ENCODE measurements around the gene HEPN1.

Gene HEPN1

DNA sequence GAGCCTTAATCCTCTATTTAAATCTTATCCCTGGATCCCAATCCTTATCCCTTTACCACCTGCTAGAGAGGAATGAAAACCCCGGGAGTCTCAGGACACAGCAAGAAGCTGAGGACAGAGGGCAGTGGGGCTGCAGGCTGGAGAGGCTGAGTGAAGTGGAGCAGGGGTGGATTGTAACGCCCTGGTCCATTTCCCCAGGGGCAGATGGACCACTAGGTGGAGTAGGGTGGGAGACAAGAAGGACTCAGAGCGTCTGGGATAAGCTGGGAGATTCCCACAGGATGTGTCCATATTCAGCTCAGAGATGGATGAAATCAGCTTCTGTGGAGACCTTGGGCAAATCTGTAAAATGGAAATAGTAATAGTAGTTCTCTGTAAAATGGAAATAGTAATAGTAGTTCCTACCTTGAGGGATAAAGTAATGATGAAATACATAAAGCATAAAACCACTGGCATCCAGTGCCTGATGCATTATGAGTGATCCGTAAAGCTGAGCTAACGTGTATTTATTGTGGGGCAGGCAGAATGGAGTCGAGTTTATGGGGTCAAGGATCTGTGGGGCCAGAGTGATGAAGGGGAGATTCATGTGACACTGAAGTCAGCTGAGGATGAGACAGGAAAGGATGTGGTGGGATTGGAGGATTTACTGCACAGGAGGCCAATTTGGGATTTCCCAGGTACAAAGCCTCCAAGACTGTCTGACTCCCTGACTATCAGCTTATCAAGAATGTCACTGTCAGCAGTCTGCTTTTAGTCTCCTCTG, 19.5 kb upstream of the HEPN1 start:
- no peak for DNase-seq (ENCODE audit: low read depth in 1 of 2, low spot score in 1 of 2)

DNA sequence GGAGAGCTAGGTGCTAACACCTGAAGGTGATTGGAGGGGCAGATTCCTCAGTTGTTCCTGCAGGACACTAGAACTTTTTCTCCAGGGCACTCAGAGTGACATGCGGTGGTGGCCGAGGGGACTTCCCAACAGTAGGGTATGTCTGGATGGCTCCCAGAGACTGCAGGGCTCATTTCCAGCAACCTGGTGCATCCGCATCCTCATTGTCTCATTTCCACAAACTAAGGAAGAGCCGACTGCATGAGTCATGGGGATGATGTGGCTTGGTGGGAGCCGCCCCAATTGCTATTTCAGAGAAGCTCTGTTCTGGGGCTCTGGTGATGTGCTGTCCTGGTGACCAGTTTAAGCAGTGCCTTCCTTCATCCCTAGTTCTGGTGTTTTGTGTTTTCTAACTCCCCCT, 18.6 kb upstream of the HEPN1 start:
- no peak for DNase-seq (ENCODE audit: low read depth in 1 of 2, low spot score in 1 of 2)

GRCh38 chr11:124902616-124903015, 16.4 kb upstream of the HEPN1 start:
- DNase-seq (ENCODE audit: low read depth in 1 of 2, low spot score in 1 of 2), result no peak

DNA sequence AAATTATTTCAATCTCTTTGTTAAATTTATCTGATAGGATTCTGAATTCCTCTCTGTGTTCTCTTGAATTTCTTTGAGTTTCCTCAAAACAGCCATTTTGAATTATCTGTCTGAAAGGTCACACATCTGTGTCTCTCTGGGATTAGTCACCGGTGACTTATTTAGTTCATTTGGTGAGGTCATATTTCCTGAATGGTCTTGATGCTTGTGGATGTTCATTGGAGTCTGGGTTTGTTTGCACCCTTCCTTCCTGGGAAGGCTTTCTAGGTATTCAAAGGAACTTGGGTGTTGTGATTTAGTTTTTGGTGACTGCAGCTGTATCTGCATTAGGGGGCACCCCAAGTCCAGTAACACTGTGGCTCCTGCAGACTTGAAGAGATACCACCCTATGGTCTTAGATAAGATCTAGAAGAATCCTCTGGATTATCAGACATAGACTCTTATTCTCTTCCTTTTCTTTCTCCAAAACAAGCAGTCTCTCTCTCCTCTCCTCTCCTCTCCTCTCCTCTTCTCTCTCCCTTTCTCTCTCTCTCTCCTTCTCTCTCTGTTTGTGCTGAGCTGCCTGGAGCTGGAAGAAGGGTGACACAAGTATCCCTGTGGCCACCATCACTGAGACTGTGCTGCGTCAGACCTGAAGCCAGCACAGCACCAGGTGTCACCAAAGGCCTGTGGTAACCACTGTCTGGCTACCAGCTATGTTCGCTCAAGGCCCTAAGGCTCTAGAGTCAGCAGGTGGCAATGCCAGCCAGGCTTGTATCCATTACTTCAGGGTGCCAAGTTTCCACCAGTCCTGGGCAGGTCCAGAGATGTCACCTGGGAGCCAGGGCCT, 3.3 kb upstream of the HEPN1 start:
- DNase-seq (ENCODE audit: low read depth in 1 of 2, low spot score in 1 of 2), result no peak

GRCh38 chr11:124916370-124916710, 2.7 kb upstream of the HEPN1 start:
- no peak for DNase-seq (ENCODE audit: low read depth in 1 of 2, low spot score in 1 of 2)

GRCh38 chr11:124917115-124917637, 1.9 kb upstream of the HEPN1 start:
- no peak for DNase-seq (ENCODE audit: low read depth in 1 of 2, low spot score in 1 of 2)

GRCh38 chr11:124919898-124920297, 848 bp downstream of the HEPN1 start:
- no peak for DNase-seq (ENCODE audit: low read depth in 1 of 2, low spot score in 1 of 2)

- no peak for DNase-seq (ENCODE audit: low read depth in 1 of 2, low spot score in 1 of 2)
These were observed 1.3 kb downstream of the HEPN1 start for GRCh38 chr11:124920356-124920755.

DNA sequence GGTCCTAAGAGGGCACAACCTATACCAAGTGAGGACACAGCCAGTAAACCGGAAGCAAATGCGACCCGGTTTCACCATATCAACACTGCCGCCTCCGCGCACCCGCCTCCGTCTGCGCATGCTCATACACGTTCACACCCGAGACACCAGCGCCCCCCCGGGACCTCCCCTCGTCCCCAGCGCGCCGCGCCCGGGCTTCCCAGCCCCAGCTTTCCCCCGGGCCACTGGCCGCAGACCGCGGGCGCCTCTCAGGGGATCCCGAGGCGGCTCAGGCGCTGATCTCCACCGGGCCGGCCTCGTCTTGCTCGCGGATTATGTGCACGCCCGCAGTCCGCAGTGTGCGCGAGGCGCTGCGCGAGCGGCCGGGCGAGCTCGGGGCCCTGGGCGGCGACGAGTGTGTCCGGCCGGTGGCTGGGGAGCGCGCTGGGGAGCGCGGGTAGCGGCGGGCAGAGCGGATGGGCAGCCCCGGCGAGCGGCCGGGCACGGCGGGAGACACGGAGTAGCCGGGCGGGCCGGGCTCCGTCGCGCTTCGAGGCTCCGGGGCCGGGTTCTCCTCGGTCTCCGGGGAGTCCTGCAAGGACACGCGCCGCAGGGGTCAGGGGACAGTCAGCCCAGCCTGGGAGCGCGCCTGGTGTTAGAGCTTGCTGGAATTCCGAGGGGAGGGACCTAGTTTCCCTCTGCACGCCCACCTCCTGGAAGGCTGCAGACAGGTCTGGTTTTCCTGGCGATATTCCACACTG, 2.0 kb downstream of the HEPN1 start:
- peak; percentile 51 to 69 for DNase-seq (ENCODE audit: low read depth in 1 of 2, low spot score in 1 of 2)

- no peak for DNase-seq (ENCODE audit: low read depth in 1 of 2, low spot score in 1 of 2)
These were observed 3.8 kb downstream of the HEPN1 start for GRCh38 chr11:124922831-124923230.

DNA sequence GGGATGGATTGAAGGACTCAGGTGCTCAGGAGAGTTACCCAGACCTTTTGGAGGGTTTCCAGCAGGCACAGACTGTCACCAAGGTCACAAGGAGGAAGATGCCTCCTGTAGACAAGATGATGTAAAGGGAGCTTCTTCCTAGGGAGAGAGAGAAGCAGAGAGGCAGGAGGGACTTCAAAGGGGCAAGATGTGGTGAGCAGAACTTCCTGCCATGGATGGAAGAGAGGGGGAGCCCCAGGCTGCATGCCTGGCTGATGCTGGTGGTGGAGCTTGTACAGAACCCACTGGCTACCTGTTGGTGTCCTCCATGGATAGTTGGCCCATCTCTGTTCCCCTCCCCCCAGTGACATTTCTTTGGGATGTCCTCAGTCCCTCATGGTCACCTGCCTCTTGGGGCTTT, 4.2 kb downstream of the HEPN1 start:
- no peak for DNase-seq (ENCODE audit: low read depth in 1 of 2, low spot score in 1 of 2)

- no peak for DNase-seq (ENCODE audit: low read depth in 1 of 2, low spot score in 1 of 2)
These were observed 10.1 kb downstream of the HEPN1 start for GRCh38 chr11:124928942-124929665.

GRCh38 chr11:124930799-124931198, 11.7 kb downstream of the HEPN1 start:
- no peak for DNase-seq (ENCODE audit: low read depth in 1 of 2, low spot score in 1 of 2)

GRCh38 chr11:124934862-124935547, 16.0 kb downstream of the HEPN1 start:
- DNase-seq (ENCODE audit: low read depth in 1 of 2, low spot score in 1 of 2), result no peak

DNA sequence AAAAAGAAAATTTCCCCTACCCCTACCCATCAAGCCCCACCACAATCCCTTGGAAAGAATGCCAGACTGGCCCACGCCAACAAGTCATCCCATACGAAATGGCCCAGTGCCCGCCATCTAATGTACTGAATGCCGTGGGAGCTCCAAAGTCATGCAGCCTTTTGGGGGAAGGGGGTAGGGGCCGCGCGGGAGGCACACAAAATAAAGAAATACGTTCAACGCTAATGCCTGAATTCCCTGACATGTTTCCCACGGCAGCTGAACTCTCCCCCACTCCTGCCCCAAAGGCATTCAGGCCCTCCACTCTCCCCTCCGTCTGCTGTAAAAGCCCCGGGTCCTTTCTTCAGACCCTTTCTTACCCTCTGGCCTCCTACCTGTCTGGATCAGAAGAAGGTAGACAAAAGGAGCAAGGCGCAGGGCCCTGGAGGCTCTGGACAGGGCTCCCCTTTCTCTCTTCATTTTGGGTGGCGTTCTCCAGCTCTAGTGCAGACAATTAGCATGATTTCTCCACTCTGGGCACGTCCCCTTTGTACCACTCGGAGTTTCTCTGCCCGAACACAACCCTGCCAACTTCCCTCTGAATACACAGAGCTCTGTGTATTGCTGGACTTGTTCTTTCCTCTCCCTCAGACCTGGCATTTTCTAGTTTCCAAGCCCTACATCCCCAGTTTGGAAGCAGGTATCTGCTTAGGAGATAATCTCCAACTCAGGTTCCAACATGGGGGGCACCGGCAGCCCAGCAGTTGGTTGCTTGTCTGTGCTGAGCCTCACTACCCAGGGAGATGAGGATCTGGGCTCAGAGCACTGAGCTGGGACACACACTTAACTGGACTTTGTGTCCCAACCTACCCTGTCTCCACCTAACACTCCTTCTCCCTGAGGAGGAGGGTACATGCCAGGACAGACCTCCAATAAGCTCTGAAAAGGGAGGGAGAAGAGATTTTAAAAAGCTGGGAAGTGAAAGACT, 16.8 kb downstream of the HEPN1 start, which contains the start of gene HEPACAM:
HEPACAM (minus strand) TSS at position 500 of the 967 bp plus-strand sequence; CDS start at position 459, 41 bp downstream.
- no peak for DNase-seq (ENCODE audit: low read depth in 1 of 2, low spot score in 1 of 2)

GRCh38 chr11:124937336-124937935, 18.4 kb downstream of the HEPN1 start:
- DNase-seq (ENCODE audit: low read depth in 1 of 2, low spot score in 1 of 2), result no peak

DNA sequence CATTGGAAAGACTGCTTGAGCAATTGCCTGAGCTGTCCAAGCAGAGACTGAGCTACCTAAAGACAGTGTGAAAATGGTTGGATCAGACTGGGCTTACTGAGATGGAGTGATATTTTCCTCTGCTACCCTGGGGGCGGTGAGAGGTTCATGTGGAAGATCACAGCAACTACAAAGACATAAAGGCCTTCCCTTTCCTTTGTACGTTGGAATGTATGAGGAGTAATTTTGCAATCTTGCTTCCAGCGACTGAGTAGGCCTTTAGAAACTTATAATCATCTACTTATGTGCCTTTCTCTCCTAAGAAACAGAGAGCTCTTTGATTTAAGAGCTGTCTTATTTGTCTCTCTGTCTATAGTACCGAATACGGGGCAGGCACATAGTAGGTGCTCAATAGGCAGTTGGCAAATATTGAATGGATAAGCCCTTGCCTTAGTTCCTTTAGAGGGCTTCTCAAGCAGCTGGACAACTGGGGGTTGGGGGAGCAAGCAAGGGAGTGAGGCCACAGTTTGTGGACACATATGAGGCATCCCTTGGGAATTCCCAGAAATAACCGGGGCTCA, 19.2 kb downstream of the HEPN1 start:
- DNase-seq (ENCODE audit: low read depth in 1 of 2, low spot score in 1 of 2), result no peak

DNA sequence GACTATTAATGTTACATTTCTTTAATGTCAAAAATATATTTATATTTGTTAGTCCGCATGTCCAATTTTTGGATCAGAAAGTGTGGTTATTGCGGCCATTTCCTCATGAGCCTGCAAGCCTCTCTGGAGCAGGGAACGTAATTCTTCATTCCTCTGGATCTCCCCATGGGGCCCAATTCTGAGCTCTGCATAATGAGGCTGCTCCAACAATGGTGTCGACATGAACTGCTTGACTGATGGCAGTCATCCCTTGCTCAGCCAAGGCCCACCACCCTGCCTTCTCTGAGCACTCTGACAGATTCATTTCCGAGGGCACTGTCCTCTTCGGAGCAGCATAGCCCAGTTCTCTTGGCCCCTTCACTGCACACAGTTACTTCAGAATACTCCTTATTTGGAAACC, 19.9 kb downstream of the HEPN1 start:
- DNase-seq (ENCODE audit: low read depth in 1 of 2, low spot score in 1 of 2), result no peak

Measured in stimulated activated CD4-positive, alpha-beta T cell treated with anti-CD3 and anti-CD28 coated beads, Interleukin-15, amount 100 ng/mL, for 1 hour (primary cell).